ENCODE measurements around the gene CAPN1. TPM values are rescaled to one million over a fixed set of nuclear protein-coding genes. Genes with fewer than 3 reads are reported as not detected.

The CAPN1 gene
- total RNA-seq, 1 donor from 2014 or later: 179 TPM

- no peak overlapping the region for H3K4me3 ChIP-seq
- no peaks in the 10 kb centered on the region for H3K9me3 ChIP-seq
- H3K4me1 ChIP-seq: peaks cover 13% of the 10 kb centered on the region
- H3K27me3 ChIP-seq: no peaks in the 10 kb centered on the region
- H3K36me3 ChIP-seq: peaks cover 74% of the 10 kb centered on the region
- DNase-seq (no peak), ATAC-seq (no peak)
- no peak for TF ChIP-seq CTCF (IDR thresholded peaks at IDR 0.05)
- intact Hi-C loops (cut with DNase I): no loop called here
- H3K27ac ChIP-seq: no peak overlapping the region
These were observed 23.9 kb downstream of the CAPN1 start for GRCh38 chr11:65205602-65205967.

GRCh38 chr11:65206441-65206841 is 24.7 kb downstream of the CAPN1 start:
- DNase-seq (no peak), ATAC-seq (no peak)

GRCh38 chr11:65206901-65207300 is 25.2 kb downstream of the CAPN1 start:
- H3K4me1 ChIP-seq: peaks cover 13% of the 10 kb centered on the region
- no peak for TF ChIP-seq CTCF (IDR thresholded peaks at IDR 0.05)
- ATAC-seq (no peak), DNase-seq (no peak)
- no peak overlapping the region for H3K4me3 ChIP-seq
- no peaks in the 10 kb centered on the region for H3K9me3 ChIP-seq
- H3K36me3 ChIP-seq: peaks cover 86% of the 10 kb centered on the region
- H3K27ac ChIP-seq: no peak overlapping the region
- intact Hi-C loops (cut with DNase I): no loop called here
- H3K27me3 ChIP-seq: no peaks in the 10 kb centered on the region

More at GRCh38 chr11:65206441-65206841, 24.7 kb downstream of the CAPN1 start:
- Histone ChIP-seq H3K4me1 (peaks cover 13% of the 10 kb centered on the region), H3K4me3 (no peak overlapping the region), H3K36me3 (peaks cover 83% of the 10 kb centered on the region), H3K27ac (no peak overlapping the region), H3K9me3 (no peaks in the 10 kb centered on the region), H3K27me3 (no peaks in the 10 kb centered on the region)
- intact Hi-C loops (cut with DNase I): no loop called here
- TF ChIP-seq CTCF (IDR thresholded peaks at IDR 0.05): no peak

- DNase-seq: no peak
- Histone ChIP-seq H3K27me3 (no peaks in the 10 kb centered on the region), H3K9me3 (no peaks in the 10 kb centered on the region), H3K4me1 (peaks cover 13% of the 10 kb centered on the region), H3K36me3 (peaks cover 75% of the 10 kb centered on the region), H3K4me3 (no peak overlapping the region), H3K27ac (peak overlapping the region; percentile 30)
- ATAC-seq: peak; percentile 45
- intact Hi-C loops (cut with DNase I): no loop called here
- no peak for TF ChIP-seq CTCF (IDR thresholded peaks at IDR 0.05)
These were observed 26.4 kb downstream of the CAPN1 start for GRCh38 chr11:65207918-65208784.

- Histone ChIP-seq H3K27ac (peak overlapping the region; percentile 30), H3K4me3 (no peak overlapping the region), H3K36me3 (peaks cover 66% of the 10 kb centered on the region), H3K9me3 (no peaks in the 10 kb centered on the region), H3K27me3 (no peaks in the 10 kb centered on the region), H3K4me1 (peaks cover 13% of the 10 kb centered on the region)
- no peak for DNase-seq
- intact Hi-C loops (cut with DNase I): no loop called here
- ATAC-seq: peak; percentile 10
- peak; percentile 7 for TF ChIP-seq CTCF (IDR thresholded peaks at IDR 0.05)
These were observed 27.3 kb downstream of the CAPN1 start for GRCh38 chr11:65208785-65209710.
